Measurements from ENCODE around the gene WLS.

WLS gene

GRCh38 chr1:68227598-68227997 is 4.7 kb downstream of the WLS start:
- no peak for DNase-seq (ENCODE audit: low spot score)

- no peak for DNase-seq (ENCODE audit: low spot score)
Observed at GRCh38 chr1:68225781-68226180, 6.5 kb downstream of the WLS start.

GRCh38 chr1:68223687-68224086 is 8.6 kb downstream of the WLS start:
- DNase-seq (ENCODE audit: low spot score): no peak

GRCh38 chr1:68221980-68222373 is 10.3 kb downstream of the WLS start:
- no peak for DNase-seq (ENCODE audit: low spot score)

GRCh38 chr1:68221001-68221979 is 11.0 kb downstream of the WLS start:
- no peak for DNase-seq (ENCODE audit: low spot score)

- no peak for DNase-seq (ENCODE audit: low spot score)
Observed at GRCh38 chr1:68220420-68220819, 11.9 kb downstream of the WLS start.

- DNase-seq (ENCODE audit: low spot score): no peak
Observed at GRCh38 chr1:68218490-68218889, 13.8 kb downstream of the WLS start.

- DNase-seq (ENCODE audit: low spot score): no peak
Observed at GRCh38 chr1:68217618-68218017, 14.7 kb downstream of the WLS start.

- no peak for DNase-seq (ENCODE audit: low spot score)
Observed at GRCh38 chr1:68217060-68217554, 15.2 kb downstream of the WLS start.

GRCh38 chr1:68216089-68216772 is 16.1 kb downstream of the WLS start:
- DNase-seq (ENCODE audit: low spot score): no peak

- no peak for DNase-seq (ENCODE audit: low spot score)
Observed at GRCh38 chr1:68213843-68214242, 18.5 kb downstream of the WLS start.

- DNase-seq (ENCODE audit: low spot score): no peak
Observed at GRCh38 chr1:68211761-68212380, 20.5 kb downstream of the WLS start.

- DNase-seq (ENCODE audit: low spot score): no peak
Observed at GRCh38 chr1:68210829-68211228, 21.5 kb downstream of the WLS start.

GRCh38 chr1:68210027-68210426 is 22.3 kb downstream of the WLS start:
- no peak for DNase-seq (ENCODE audit: low spot score)

- no peak for DNase-seq (ENCODE audit: low spot score)
Observed at GRCh38 chr1:68206848-68207689, 25.3 kb downstream of the WLS start.

- no peak for DNase-seq (ENCODE audit: low spot score)
Observed at GRCh38 chr1:68205794-68206358, 26.4 kb downstream of the WLS start.

- no peak for DNase-seq (ENCODE audit: low spot score)
Observed at GRCh38 chr1:68204977-68205630, 27.2 kb downstream of the WLS start.

- no peak for DNase-seq (ENCODE audit: low spot score)
Observed at GRCh38 chr1:68202239-68202832, 30.0 kb downstream of the WLS start.

- DNase-seq (ENCODE audit: low spot score): no peak
Observed at GRCh38 chr1:68201546-68202238, 30.6 kb downstream of the WLS start.

GRCh38 chr1:68199603-68200002 is 32.7 kb downstream of the WLS start:
- no peak for DNase-seq (ENCODE audit: low spot score)
